GM21723 (cell line): ENCODE results near the gene AGA.

Experiments used
- ATAC-seq: cut with Tn5 transposase; IDR thresholded peaks from one replicate; pipeline ENCODE4 v1.9.1; 2021; ENCODE audit warnings: mild to moderate bottlenecking, moderate library complexity; ENCODE audit not compliant: unreplicated experiment

AGA gene

GRCh38 chr4:177447417-177448004 is 5.3 kb upstream of the AGA start:
- ATAC-seq: no peak

GRCh38 chr4:177446586-177446985 is 4.3 kb upstream of the AGA start:
- ATAC-seq: no peak

GRCh38 chr4:177444911-177445736 is 2.9 kb upstream of the AGA start:
- ATAC-seq: no peak

- peak; percentile 38 for ATAC-seq
These were observed 1.0 kb downstream of the AGA start for GRCh38 chr4:177441061-177441802.

- ATAC-seq: no peak
These were observed 5.8 kb downstream of the AGA start for GRCh38 chr4:177436456-177436855.

- ATAC-seq: no peak
These were observed 7.6 kb downstream of the AGA start for GRCh38 chr4:177434667-177435066.

- ATAC-seq: no peak
These were observed 15.0 kb downstream of the AGA start for GRCh38 chr4:177427192-177427591.

- ATAC-seq: no peak
These were observed 22.8 kb downstream of the AGA start for GRCh38 chr4:177419434-177419833.

GRCh38 chr4:177413656-177414055 is 28.6 kb downstream of the AGA start:
- ATAC-seq: no peak

GRCh38 chr4:177413076-177413475 is 29.2 kb downstream of the AGA start:
- no peak for ATAC-seq

GRCh38 chr4:177411996-177412395 is 30.2 kb downstream of the AGA start:
- ATAC-seq: no peak

GRCh38 chr4:177410566-177410965 is 31.7 kb downstream of the AGA start:
- ATAC-seq: no peak

- no peak for ATAC-seq
These were observed 34.2 kb downstream of the AGA start for GRCh38 chr4:177408023-177408422.

- no peak for ATAC-seq
These were observed 36.7 kb downstream of the AGA start for GRCh38 chr4:177405508-177405907.

- ATAC-seq: no peak
These were observed 37.3 kb downstream of the AGA start for GRCh38 chr4:177404986-177405385.

GRCh38 chr4:177404342-177404741 is 37.9 kb downstream of the AGA start:
- no peak for ATAC-seq

GRCh38 chr4:177403746-177404145 is 38.5 kb downstream of the AGA start:
- no peak for ATAC-seq

- no peak for ATAC-seq
These were observed 40.5 kb downstream of the AGA start for GRCh38 chr4:177401658-177402273.

GRCh38 chr4:177400030-177400429 is 42.2 kb downstream of the AGA start:
- no peak for ATAC-seq

GRCh38 chr4:177396352-177396751 is 45.9 kb downstream of the AGA start:
- no peak for ATAC-seq

- no peak for ATAC-seq
These were observed 49.0 kb downstream of the AGA start for GRCh38 chr4:177393236-177393635.
